WI38 (cell line): Measurements from ENCODE around the gene PCDHGA3.
"Not testable (repeated sequence)": the region's sequence is repeated elsewhere in the genome, so short reads cannot be mapped to it uniquely, and the experiment has no call there.

Experiments
- H3K4me3 ChIP-seq: 2 replicates; pipeline ENCODE4 v1.5.1; 2011; ENCODE audit warnings: low read depth, mild to moderate bottlenecking, control low read depth, low read length
- TF ChIP-seq, protein P1 (sequence below): IDR thresholded peaks from 2 replicates; pipeline ENCODE4 v1.5.1; 2012; ENCODE audit warnings: low read depth, mild to moderate bottlenecking, control low read depth, low read length

Gene PCDHGA3

GRCh38 chr5:141338538-141339306 lies 4.9 kb upstream of the PCDHGA3 start, which contains the start of gene PCDHGA2:
TSS of gene PCDHGA2 (plus strand) at chr5:141338760.
- peak within 1 kb of the TSS; percentile 59 for H3K4me3 ChIP-seq
- TF ChIP-seq, protein P1, sequence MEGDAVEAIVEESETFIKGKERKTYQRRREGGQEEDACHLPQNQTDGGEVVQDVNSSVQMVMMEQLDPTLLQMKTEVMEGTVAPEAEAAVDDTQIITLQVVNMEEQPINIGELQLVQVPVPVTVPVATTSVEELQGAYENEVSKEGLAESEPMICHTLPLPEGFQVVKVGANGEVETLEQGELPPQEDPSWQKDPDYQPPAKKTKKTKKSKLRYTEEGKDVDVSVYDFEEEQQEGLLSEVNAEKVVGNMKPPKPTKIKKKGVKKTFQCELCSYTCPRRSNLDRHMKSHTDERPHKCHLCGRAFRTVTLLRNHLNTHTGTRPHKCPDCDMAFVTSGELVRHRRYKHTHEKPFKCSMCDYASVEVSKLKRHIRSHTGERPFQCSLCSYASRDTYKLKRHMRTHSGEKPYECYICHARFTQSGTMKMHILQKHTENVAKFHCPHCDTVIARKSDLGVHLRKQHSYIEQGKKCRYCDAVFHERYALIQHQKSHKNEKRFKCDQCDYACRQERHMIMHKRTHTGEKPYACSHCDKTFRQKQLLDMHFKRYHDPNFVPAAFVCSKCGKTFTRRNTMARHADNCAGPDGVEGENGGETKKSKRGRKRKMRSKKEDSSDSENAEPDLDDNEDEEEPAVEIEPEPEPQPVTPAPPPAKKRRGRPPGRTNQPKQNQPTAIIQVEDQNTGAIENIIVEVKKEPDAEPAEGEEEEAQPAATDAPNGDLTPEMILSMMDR, result peak; percentile 53

DNA sequence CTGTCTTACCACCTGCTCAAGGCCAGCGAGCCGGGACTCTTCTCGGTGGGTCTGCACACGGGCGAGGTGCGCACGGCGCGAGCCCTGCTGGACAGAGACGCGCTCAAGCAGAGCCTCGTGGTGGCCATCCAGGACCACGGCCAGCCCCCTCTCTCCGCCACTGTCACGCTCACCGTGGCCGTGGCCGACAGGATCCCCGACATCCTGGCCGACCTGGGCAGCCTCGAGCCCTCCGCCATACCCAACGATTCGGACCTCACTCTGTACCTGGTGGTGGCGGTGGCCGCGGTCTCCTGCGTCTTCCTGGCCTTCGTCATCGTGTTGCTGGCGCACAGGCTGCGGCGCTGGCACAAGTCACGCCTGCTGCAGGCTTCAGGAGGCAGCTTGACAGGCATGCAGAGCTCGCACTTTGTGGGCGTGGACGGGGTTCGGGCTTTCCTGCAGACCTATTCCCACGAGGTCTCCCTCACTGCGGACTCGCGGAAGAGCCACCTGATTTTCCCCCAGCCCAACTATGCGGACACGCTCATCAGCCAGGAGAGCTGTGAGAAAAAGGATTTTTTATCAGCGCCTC lies 2.8 kb upstream of the PCDHGA3 start:
- not testable (repeated sequence) for H3K4me3 ChIP-seq

DNA sequence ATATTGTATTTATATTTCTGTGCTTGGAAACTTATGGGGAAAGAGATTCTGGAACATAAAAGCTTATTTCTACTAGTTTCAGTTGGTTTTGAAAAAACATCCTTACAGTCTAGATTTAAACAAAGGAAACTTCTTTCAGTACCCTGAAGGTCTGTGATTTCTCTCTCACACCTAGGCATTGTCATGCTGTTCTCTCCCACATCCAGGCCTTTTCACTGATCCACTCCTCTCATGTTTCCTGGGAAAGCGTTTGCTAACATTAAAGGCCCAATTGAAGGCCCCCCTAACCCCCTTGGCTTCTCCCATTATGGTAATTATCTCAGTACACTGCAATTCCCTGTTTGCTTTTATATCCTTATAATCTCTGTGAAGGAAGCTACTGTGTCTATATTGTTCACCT lies 856 bp upstream of the PCDHGA3 start:
- 0 out of 2 replicates have a peak overlapping the region, but pooled peaks have one; percentile 1 for H3K4me3 ChIP-seq
- TF ChIP-seq, protein P1, result no peak

- 0 out of 2 replicates have a peak overlapping the region, but pooled peaks have one; percentile 0 for H3K4me3 ChIP-seq
- TF ChIP-seq, protein P1, result no peak
Observed at GRCh38 chr5:141343953-141344463, 379 bp downstream of the PCDHGA3 start.

GRCh38 chr5:141345327-141345726 lies 1.7 kb downstream of the PCDHGA3 start:
- H3K4me3 ChIP-seq, result no peak overlapping the region
- TF ChIP-seq, protein P1, result no peak

DNA sequence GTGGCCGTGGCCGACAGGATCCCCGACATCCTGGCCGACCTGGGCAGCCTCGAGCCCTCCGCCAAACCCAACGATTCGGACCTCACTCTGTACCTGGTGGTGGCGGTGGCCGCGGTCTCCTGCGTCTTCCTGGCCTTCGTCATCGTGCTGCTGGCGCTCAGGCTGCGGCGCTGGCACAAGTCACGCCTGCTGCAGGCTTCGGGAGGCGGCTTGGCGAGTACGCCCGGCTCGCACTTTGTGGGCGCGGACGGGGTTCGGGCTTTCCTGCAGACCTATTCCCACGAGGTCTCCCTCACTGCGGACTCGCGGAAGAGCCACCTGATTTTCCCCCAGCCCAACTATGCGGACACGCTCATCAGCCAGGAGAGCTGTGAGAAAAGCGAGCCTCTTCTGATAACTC lies 2.4 kb downstream of the PCDHGA3 start:
- H3K4me3 ChIP-seq, result not testable (repeated sequence)

DNA sequence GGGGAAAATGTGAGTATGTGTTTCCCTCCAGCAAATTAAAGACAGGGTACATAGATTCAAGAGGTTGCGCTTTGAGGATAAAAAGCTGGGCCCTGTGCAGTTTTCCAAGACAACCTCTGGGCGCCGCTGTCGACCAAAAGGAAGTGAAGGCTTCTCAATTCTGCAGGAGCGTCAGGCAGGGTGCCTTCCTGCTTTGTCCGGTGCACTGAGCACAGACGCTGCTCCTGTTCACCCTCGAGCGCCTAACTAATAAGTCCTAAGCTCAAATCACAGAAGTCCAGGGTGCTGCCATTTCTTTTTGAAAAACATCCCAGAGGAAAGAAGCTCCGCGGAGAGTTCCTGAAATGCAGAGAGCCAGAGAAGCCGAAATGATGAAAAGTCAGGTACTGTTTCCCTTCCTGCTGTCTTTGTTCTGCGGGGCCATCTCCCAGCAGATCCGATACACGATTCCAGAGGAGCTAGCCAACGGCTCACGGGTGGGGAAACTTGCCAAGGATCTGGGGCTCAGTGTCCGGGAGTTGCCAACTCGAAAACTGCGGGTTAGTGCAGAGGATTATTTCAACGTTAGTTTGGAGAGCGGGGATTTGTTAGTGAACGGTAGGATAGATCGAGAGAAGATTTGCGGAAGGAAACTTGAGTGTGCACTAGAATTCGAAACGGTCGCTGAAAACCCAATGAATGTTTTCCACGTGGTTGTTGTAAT lies 6.4 kb downstream of the PCDHGA3 start, which contains the start of gene PCDHGB1:
PCDHGB1 (plus strand) TSS at position 183 of the 703 bp plus-strand sequence; CDS start at position 345, 162 bp downstream.
- TF ChIP-seq, protein P1, result peak; percentile 94
- peak within 1 kb of the TSS; percentile 72 for H3K4me3 ChIP-seq

DNA sequence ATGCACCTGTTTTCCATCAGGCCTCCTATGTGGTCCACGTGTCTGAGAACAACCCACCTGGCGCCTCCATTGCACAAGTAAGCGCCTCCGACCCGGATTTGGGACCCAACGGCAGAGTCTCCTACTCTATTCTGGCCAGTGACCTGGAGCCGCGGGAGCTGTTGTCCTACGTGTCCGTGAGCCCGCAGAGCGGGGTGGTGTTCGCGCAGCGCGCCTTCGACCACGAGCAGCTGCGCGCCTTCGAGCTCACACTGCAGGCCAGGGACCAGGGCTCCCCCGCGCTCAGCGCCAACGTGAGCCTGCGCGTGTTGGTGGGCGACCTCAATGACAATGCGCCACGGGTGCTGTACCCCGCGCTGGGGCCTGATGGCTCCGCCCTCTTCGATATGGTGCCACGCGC lies 8.0 kb downstream of the PCDHGA3 start:
- H3K4me3 ChIP-seq, result no peak overlapping the region
- TF ChIP-seq, protein P1, result no peak
